NCI-H526 (cell line): ENCODE results near the gene PACS2.

ENCODE experiments used
- DNase-seq, 2 experiments: peaks; one replicate each; lab custom pipeline; 2025; lab: John Stamatoyannopoulos, UW

The PACS2 gene

GRCh38 chr14:105368910-105369652, 54.5 kb downstream of the PACS2 start:
- DNase-seq, result no peak

DNA sequence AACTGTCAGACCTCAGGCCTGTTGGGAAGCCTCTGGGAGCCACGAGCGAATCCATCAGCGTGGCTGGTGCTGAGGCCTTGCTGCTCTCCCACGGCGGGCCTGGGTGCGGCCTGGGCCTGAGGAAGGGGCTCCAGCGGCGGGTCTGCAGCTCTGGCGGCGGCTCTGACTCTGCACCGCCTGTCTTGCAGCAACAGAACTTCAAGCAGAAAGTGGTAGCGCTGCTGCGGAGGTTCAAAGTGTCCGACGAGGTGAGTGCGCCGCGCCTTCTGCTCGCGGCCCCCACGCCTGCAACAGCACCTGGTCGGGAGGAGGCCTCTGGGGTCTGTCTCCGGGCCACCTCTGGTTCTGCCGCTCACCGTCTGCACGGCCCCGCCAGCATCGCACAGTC, 55.1 kb downstream of the PACS2 start:
- DNase-seq, result no peak

GRCh38 chr14:105374389-105374788, 59.8 kb downstream of the PACS2 start:
- DNase-seq, result no peak

DNA sequence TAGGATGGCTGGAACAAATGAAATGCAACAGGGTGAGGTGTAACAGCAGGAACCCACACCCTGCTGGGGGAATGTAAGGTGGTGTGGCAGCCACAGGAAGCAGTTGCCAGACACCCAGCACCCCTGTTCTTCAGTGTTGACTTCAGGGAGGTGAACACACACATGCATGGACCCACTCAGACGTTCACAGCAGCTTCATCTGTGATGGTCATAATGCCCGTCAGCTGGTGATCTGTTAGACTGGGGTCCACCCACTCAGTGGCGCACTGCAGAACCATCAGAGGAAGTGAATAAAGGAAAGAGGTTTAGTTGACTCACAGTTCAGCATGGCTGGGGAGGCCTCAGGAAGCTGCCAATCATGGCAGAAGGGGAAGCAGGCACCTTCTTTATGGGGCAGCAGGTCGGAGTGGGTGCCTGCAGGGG, 61.1 kb downstream of the PACS2 start:
- DNase-seq, result no peak

DNA sequence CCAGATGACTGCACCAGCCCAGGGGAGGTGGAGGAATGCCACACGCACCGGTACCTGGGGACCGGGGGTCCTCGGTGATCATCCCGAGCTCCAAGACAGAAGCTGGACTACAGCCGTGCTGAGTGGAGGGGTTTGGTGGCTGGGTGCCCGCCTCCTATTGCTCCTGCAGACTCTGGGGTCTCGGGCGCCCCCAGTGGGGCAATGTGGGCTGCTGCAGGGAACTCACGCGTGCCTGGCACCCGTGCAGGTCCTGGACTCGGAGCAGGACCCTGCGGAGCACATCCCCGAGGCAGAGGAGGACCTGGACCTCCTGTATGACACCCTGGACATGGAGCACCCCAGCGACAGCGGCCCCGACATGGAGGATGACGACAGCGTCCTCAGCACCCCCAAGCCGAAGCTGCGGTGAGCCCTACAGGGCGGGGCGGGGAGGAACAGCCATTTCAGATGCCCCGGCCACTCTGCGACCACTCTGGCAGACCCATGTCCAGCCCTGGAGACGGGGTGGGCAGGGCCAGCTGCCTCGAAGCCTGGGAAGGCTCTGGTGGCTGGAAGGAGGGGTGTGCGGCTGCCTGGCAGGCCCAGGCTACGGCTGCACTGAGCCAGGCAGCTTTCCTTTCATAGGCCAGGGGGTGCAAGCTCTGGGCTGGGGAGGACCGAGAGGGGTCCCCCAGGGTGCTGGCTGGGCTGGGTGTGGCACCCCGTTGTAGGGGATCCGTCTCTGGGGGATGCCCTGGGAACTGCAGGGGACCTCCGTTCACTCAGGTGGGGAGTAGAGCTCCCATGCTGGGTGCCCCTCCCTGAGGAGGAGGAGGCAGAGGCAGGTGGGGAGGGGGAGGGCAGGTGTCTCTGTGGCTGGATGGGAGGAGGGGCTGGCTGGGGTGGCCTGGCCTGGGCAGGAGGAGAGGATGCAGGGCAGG, 62.2 kb downstream of the PACS2 start:
- peak in 1 of 2 experiments; percentile 22 for DNase-seq

DNA sequence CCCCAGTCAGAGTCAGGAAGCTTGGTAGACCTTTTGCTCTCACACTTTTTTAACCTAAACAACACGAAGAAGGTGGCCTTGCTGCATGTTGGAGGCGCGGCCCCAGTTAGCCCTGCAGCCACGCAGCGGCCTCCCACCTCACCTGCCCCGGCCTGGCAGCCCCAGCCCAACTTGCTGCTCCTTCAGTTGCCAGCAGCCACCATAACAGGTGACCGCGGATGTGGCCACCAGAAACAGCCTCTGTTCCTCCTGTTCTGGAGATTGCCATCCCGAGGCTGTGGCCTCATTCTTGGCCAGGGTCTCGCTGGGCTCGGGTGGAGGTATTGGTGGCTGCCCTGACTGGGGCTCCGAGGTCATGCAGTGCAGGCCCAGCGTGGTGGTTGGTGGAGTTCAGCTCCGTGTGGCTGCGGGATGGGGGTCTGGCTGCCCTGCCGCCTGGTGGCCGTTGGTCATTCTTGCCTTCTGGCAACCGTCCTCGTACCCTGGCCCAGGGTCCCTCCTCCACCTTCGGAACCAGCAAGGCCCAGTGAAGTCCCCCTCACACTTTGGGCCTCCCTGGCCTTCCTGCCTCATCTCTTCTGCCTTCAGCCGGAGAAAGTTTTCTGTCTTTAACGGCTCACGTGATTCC, 63.1 kb downstream of the PACS2 start:
- no peak for DNase-seq

GRCh38 chr14:105378199-105378598, 63.7 kb downstream of the PACS2 start:
- DNase-seq, result no peak

DNA sequence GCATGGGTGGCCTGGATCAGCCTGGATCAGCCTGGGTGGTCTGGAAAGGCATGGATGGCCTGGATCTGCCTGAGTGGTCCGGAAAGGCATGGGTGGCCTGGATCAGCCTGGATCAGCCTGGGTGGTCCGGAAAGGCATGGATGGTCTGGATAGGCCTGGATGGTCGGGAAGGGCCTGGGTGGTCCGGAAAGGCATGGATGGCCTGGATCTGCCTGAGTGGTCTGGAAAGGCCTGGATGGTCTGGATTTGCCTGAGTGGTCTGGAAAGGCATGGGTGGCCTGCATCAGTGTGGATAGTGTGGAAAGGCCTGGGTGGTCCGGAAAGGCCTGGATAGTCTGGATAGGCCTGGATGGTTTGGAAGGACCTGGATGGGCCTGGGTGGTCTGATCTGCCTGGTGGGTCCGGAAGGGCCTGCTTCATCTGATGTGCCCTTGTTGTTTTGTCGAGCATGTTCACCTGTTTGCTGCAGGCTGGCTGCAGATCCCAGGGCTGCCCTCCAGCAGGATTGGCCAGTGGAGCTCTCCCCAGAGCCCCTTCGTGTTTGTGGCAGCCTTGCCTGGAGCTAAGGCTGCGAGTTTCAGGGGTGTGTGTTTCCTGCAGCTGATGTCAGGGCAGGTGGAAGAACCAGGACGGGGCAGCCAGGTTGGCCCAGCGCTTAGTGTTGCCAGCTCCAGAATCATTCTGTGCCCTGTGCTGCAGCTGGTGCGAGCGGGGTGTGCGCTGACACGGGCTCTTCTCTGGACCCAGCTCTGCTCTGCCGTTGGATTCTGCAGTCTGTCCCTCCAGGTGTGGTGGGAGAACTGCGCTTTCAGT, 64.5 kb downstream of the PACS2 start:
- DNase-seq, result no peak

DNA sequence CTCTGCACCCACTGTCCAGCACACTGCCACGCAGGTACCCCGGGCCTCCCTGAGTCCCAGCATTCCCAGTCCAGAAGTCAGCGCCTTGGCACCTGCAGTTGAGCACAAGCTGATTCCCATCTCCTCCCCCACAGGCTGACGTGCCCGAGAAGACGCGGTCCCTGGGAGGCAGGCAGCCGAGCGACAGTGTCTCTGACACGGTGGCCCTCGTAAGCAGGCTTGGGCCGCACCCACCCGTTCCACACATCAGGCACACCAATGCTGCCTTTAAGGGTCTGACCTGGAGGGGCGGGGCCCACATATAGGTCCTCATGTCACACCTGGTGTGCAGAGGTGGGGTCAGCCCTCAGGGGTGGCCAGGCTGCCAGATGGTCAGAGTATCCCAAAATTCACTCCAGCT, 65.4 kb downstream of the PACS2 start:
- no peak for DNase-seq

DNA sequence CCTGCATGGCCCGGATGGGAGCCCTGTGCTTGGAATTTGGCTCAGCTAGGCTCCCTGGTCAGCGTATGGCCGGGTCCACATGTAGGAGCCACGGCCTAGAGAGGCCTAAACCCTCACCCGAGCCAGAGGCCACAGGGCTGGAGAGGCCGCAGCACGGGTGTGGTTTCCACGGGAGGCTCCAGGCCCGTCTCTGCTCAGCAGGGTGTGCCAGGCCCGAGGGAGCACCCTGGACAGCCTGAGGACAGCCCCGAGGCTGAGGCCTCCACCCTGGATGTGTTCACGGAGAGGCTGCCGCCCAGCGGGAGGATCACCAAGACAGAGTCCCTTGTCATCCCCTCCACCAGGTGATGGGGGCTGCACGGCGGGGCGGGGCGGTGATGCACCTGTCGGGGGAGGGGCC, 66.2 kb downstream of the PACS2 start:
- no peak for DNase-seq

- DNase-seq, result no peak
Observed at GRCh38 chr14:105381446-105382342, 67.1 kb downstream of the PACS2 start.

GRCh38 chr14:105382343-105383082, 68.0 kb downstream of the PACS2 start:
- no peak for DNase-seq

GRCh38 chr14:105383083-105383730, 68.7 kb downstream of the PACS2 start:
- DNase-seq, result no peak

DNA sequence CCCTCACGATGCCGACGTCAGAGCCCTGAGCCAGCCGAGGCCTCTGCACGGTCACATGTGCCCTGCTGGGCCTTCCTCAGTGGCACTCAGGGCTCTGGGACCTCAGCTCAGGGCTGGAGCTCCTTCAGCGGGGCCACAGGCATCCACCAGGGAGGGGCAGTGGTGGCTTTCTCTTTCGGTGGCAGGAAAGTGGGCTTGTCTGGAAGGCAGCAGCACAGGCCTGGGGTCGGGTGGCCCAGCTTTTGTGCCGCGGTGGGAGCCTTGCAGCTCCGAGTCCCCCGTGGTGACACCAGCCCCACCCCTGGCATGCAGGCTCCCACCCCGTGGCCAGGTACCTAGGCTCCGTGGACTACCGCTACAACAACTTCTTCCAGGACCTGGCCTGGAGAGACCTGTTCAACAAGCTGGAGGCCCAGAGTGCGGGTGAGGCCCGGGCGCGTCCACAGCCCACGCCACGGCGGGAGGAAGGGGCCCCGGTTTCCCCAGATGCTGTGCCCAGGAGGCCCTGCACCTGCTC, 69.6 kb downstream of the PACS2 start:
- no peak for DNase-seq

DNA sequence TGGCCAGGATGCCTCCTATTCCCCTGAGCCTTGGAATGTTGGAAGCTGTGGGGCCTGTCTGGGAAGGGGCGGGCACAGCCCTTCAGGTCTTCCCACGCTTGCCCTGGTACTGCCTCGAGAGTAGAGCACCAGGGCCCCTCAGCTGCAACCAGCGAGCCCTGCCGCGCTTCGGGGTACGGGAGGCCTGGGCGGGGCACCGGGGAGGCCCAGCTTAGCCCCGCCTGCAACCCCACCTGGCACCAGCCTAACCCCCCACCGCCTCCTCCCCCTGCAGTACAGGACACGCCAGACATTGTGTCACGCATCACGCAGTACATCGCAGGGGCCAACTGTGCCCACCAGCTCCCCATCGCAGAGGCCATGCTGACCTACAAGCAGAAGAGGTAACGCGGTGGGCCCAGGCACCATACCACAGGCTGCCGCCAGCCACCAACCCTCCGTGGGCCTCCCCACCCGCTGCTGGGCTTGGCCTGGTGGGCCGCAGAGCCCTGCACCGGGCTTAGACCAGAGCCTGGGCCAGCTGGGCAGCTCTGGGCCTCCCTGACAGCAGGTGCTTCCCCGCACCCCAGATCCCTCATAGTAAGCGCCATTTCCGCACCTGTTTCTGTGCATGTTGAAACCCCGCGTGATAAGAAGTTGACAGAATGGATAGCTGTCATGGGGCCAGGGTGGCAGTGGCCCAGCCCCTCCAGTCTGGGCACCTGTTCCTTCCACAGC, 70.2 kb downstream of the PACS2 start:
- DNase-seq, result no peak

GRCh38 chr14:105385322-105385637, 70.7 kb downstream of the PACS2 start:
- DNase-seq, result no peak

DNA sequence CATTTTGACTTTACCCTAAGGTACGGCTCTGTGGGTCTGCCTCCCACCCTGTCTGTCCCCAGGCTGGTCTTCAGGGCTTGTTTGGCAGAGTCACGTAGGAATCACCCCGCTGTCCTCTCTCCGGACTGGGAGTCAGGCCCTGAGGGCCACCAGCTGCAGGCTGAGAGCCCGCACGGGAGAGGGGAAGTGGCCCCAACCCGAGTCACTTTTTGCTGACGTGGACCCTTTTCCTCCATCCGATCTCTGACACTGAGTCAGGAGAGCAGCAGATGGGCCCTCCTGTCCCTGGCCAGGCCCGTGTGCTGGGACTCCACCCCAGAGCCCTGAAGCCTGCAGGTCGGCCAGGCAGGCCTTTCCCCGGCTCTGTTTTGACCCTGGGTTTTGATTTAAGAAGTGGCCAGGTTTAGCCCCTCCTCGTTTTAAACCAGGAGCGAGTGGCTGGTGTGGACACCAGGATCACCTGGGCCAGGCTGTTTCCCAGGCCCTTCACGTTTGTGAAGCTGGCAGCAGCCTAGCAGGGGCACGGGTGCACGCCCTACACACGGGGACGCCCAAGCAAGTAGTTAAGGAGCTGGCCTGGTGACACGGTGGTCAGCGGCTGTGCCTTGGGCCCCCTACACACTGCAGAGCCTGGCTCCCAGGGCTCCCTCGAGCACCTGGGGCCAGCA, 71.3 kb downstream of the PACS2 start:
- DNase-seq, result no peak
